ENCODE results near the gene RHBDL2.

Gene RHBDL2

GRCh38 chr1:38950553-38950952 lies 8.9 kb upstream of the RHBDL2 start:
- no peak overlapping the region for H3K4me3 ChIP-seq (ENCODE audit: low read length)
- peak; percentile 63 for DNase-seq (ENCODE audit: low read depth)
- no peak for TF ChIP-seq CTCF (IDR thresholded peaks at IDR 0.05; ENCODE audit: insufficient read depth, low read depth, low read length, missing control alignments)

- H3K4me3 ChIP-seq (ENCODE audit: low read length) = no peak overlapping the region
- TF ChIP-seq CTCF (IDR thresholded peaks at IDR 0.05; ENCODE audit: insufficient read depth, low read depth, low read length, missing control alignments) = no peak
- DNase-seq (ENCODE audit: low read depth) = no peak
Measured at GRCh38 chr1:38944547-38944946, 2.9 kb upstream of the RHBDL2 start.

GRCh38 chr1:38942664-38943428 lies 1.2 kb upstream of the RHBDL2 start:
- TF ChIP-seq CTCF (IDR thresholded peaks at IDR 0.05; ENCODE audit: insufficient read depth, low read depth, low read length, missing control alignments) = no peak
- no peak overlapping the region for H3K4me3 ChIP-seq (ENCODE audit: low read length)
- DNase-seq (ENCODE audit: low read depth) = no peak

GRCh38 chr1:38941093-38941492 lies 537 bp downstream of the RHBDL2 start:
- TF ChIP-seq CTCF (IDR thresholded peaks at IDR 0.05; ENCODE audit: insufficient read depth, low read depth, low read length, missing control alignments) = peak; percentile 8
- H3K4me3 ChIP-seq (ENCODE audit: low read length) = peak overlapping the region; percentile 85
- no peak for DNase-seq (ENCODE audit: low read depth)

GRCh38 chr1:38940339-38941047 lies 1.1 kb downstream of the RHBDL2 start:
- H3K4me3 ChIP-seq (ENCODE audit: low read length) = peak overlapping the region; percentile 85
- no peak for DNase-seq (ENCODE audit: low read depth)
- TF ChIP-seq CTCF (IDR thresholded peaks at IDR 0.05; ENCODE audit: insufficient read depth, low read depth, low read length, missing control alignments) = no peak

GRCh38 chr1:38938722-38939260 lies 2.8 kb downstream of the RHBDL2 start:
- DNase-seq (ENCODE audit: low read depth) = no peak
- no peak overlapping the region for H3K4me3 ChIP-seq (ENCODE audit: low read length)
- TF ChIP-seq CTCF (IDR thresholded peaks at IDR 0.05; ENCODE audit: insufficient read depth, low read depth, low read length, missing control alignments) = no peak
